Stimulated activated CD8-positive, alpha-beta memory T cell treated with anti-CD3 and anti-CD28 coated beads, Interleukin-15, amount 100 ng/mL, for 24 hours (primary cell): Measurements from ENCODE around the gene ZNF444.
"Not testable (repeated sequence)": the region's sequence is repeated elsewhere in the genome, so short reads cannot be mapped to it uniquely, and the experiment has no call there.

ENCODE experiments used
- DNase-seq: peaks from one replicate; pipeline ENCODE4 v3.0.0-alpha.2; 2020; ENCODE audit warnings: low read depth

Gene ZNF444

GRCh38 chr19:56176881-56177280 is 35.8 kb downstream of the ZNF444 start:
- no peak for DNase-seq

GRCh38 chr19:56177564-56178243 is 36.6 kb downstream of the ZNF444 start:
- no peak for DNase-seq

GRCh38 chr19:56189785-56190184 is 48.7 kb downstream of the ZNF444 start:
- no peak for DNase-seq

GRCh38 chr19:56191115-56191514 is 50.0 kb downstream of the ZNF444 start:
- DNase-seq: no peak

GRCh38 chr19:56191711-56192110 is 50.6 kb downstream of the ZNF444 start:
- DNase-seq: no peak

- DNase-seq: no peak
Observed at GRCh38 chr19:56193981-56194640, 53.0 kb downstream of the ZNF444 start.

- DNase-seq: not testable (repeated sequence)
Observed at GRCh38 chr19:56197646-56198045, 56.6 kb downstream of the ZNF444 start, which contains the start of gene ZSCAN5B. ZSCAN5B (minus strand) TSS chr19:56197783; CDS start chr19:56193052, 4,731 bp downstream.

GRCh38 chr19:56199687-56200086 is 58.6 kb downstream of the ZNF444 start:
- DNase-seq: no peak

GRCh38 chr19:56201973-56202372 is 60.9 kb downstream of the ZNF444 start, which contains the start of gene ZSCAN5C:
ZSCAN5C (plus strand) TSS chr19:56202273; CDS start chr19:56205914, 3,641 bp downstream.
- no peak for DNase-seq

GRCh38 chr19:56207581-56207980 is 66.5 kb downstream of the ZNF444 start:
- not testable (repeated sequence) for DNase-seq

- no peak for DNase-seq
Observed at GRCh38 chr19:56209091-56209490, 68.0 kb downstream of the ZNF444 start.

- not testable (repeated sequence) for DNase-seq
Observed at GRCh38 chr19:56210036-56210435, 68.9 kb downstream of the ZNF444 start.
